ENCODE results near the gene SERPINA5.
"Not testable (repeated sequence)": the region's sequence is repeated elsewhere in the genome, so short reads cannot be mapped to it uniquely, and the experiment has no call there.

DNA sequence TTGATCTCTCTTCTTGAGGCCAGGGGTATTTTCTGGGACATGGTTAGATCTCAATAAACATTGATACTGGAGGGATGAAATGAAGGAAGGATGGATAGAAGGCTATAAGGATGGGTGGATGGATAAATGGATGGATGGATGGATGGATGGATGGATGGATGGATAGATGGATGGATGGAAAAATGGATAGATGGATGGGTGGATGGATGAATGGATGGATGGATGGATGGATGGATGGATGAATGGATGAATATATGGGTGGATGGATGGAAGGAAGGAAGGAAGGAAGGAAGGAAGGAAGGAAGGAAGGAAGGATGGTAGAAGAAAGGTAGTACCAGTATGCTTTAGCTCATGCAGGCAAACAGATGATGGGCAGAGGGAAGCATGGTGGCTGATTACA lies 3.8 kb upstream of the SERPINA5 start:
- TF ChIP-seq HDGF (IDR thresholded peaks at IDR 0.05; ENCODE audit: borderline replicate concordance); FOXM1 (IDR thresholded peaks at IDR 0.05; ENCODE audit: borderline replicate concordance); SUZ12 (IDR thresholded peaks at IDR 0.05); ZNF384 (IDR thresholded peaks at IDR 0.05); ELF4 (IDR thresholded peaks at IDR 0.05); SP1 (IDR thresholded peaks at IDR 0.05); L3MBTL2 (conservative IDR thresholded peaks at IDR 0.05); BHLHE40 (IDR thresholded peaks at IDR 0.05; ENCODE audit: borderline replicate concordance); LEF1 (IDR thresholded peaks at IDR 0.05; ENCODE audit: borderline replicate concordance): not testable (repeated sequence)

All from HEK293T (cell line).